ENCODE data around the gene OPN4.

OPN4 gene

GRCh38 chr10:86699991-86700840, 45.9 kb downstream of the OPN4 start:
- DNase-seq (ENCODE audit: low read depth in 2 of 2), result no peak

DNA sequence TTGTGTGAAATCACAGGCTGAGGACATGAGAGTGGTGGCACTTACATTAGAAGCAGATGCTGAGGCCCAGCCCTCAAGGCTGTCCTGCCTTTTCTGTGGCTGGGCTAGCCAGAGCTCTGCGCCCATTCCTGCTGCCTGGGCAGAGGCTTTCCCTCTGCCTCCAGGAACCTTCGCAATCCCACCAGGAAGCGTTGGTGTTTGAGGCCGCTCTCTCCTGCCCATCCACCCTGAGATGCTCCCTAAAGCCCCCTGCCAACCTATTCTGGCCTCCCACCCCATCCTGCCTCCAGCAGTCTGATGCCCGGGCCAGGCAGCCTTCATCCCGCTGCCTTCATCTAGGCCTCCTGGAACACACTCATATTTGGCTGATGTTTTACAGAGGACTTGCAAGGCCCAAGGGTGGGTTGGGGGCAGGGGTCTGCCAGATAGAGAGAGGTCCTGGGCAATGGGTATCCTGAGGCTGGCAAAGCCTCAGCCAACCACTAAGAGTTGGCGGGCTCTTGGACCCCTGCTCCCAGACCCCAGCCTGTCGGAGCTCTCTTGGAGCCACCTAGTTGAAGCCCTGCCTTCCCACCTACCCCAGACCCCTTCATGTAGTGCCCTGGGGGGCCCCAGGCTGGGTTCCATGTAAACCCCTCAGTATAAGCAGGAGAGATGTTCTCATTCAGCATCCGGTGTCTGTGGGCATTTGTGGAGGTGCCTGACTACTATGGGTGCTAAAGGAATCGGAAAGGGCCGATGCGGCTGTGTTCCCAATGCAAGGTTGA, 46.7 kb downstream of the OPN4 start:
- DNase-seq (ENCODE audit: low read depth in 2 of 2), result no peak

DNA sequence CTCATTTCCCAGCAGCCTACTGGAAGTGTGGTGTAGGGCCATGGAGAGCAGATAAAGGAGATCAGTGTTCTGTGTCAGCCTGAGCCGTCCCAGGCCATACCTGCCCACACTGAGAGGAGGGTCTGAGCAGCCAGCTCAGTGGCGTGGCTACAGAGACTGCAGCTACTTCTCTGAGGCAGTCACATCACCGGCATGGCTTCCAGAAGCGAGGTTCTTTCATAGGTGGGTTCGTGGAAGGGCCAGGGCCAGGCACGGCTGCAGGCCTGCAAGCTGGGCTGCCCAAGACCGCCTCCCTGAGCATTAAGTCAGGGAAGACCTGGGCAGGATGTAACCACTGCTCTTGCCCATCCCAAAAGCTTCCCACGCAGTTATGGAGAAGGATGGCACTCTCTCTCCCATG, 48.8 kb downstream of the OPN4 start:
- no peak for DNase-seq (ENCODE audit: low read depth in 2 of 2)

GRCh38 chr10:86705139-86705538, 50.8 kb downstream of the OPN4 start:
- no peak for DNase-seq (ENCODE audit: low read depth in 2 of 2)

- DNase-seq (ENCODE audit: low read depth in 2 of 2), result no peak
These were observed 51.6 kb downstream of the OPN4 start for GRCh38 chr10:86705905-86706304.

- no peak for DNase-seq (ENCODE audit: low read depth in 2 of 2)
These were observed 52.1 kb downstream of the OPN4 start for GRCh38 chr10:86706401-86706841.

- DNase-seq (ENCODE audit: low read depth in 2 of 2), result no peak
These were observed 52.6 kb downstream of the OPN4 start for GRCh38 chr10:86706977-86707376.

DNA sequence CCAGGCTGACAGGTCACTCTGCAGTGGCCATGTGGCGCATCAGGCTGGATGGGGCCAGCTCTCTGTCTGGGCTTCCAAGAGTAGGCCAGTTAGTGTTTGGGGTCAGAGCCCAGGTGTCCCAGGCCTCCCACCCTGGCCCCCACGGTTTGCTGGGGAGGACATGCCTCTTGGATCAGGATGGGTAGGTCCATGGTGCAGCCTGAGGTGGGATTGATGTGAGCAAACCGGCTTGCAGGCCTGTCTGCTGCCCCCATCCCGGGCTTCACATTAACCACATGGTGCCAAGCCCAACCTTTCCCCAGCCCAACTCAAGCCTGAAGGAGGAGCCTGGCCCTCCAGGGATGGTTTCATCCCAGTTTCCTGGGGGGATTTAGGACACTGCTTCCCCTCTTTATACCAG, 53.2 kb downstream of the OPN4 start:
- no peak for DNase-seq (ENCODE audit: low read depth in 2 of 2)

GRCh38 chr10:86708068-86708782, 53.9 kb downstream of the OPN4 start:
- no peak for DNase-seq (ENCODE audit: low read depth in 2 of 2)

GRCh38 chr10:86708783-86709380, 54.5 kb downstream of the OPN4 start:
- no peak for DNase-seq (ENCODE audit: low read depth in 2 of 2)

GRCh38 chr10:86709396-86710185, 55.2 kb downstream of the OPN4 start:
- DNase-seq (ENCODE audit: low read depth in 2 of 2), result no peak

- DNase-seq (ENCODE audit: low read depth in 2 of 2), result peak; percentile 68 to 77
These were observed 56.7 kb downstream of the OPN4 start for GRCh38 chr10:86710987-86711512.

DNA sequence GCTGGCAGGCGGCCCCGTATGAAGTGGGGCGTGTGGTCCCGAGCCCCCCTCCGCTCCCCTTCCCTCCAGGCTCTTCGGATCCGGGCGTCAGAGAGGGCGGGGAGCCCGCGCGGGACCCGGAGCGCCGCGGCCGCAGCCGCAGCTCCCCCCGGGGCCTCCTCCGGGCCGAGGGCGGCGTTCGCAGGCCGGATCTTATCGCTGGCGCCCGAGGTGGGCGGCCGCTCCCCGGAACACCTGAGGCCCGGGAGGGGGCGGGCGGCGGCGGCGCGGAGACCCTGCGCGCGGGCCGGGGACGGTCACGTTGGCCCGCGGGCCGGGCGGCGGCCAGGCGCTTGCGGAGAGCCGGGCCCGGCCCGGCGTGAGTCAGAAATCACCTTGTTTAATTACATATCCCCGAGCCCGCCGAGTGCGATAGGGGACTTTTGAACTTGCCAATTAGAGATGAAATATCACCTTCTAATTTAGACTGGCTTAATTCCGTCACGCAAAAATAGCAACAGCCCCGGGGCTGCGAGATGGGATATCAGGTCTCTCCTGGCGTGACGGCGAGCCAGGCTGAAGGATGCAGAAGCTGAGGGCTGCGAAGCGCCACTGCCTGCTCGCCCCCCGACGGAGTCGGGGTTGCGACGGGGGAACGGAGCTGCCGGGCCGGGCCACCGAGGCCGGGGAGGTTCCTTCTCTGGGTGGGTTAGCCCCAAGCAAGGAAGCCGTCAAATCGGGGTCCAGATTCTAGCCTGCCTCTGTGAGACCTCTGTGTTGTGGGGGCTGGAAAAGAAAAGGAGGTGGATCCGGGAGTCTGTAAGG, 57.4 kb downstream of the OPN4 start:
- peak; percentile 30 to 33 for DNase-seq (ENCODE audit: low read depth in 2 of 2)

- DNase-seq (ENCODE audit: low read depth in 2 of 2), result no peak
These were observed 58.0 kb downstream of the OPN4 start for GRCh38 chr10:86712317-86712707.

GRCh38 chr10:86715156-86715795, 60.9 kb downstream of the OPN4 start:
- no peak for DNase-seq (ENCODE audit: low read depth in 2 of 2)

DNA sequence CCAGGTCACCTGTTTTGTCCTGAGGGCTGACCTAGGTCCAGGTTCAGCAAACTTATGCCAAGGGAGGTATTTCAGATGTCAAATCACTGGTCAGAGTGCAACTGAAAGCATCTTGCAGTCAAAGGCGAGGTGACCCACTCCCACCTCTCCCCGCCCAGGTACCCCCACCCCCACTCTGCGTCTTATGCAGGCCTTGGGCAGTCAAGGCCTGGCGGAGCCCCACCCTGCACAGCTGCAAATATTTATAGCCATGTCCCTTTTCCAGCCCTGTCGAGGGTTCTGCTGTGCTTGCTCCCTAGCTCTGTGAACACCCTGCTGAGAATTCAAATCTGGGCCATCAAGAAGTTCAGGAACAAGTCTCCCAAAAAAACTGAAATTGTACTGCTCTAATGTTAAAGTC, 61.5 kb downstream of the OPN4 start:
- DNase-seq (ENCODE audit: low read depth in 2 of 2), result no peak
